ENCODE results near the gene CCP110.

The CCP110 gene

GRCh38 chr16:19582050-19582831, 58.5 kb downstream of the CCP110 start:
- H2AK5ac ChIP-seq (ENCODE audit: low read length) = no peak overlapping the region
- H3K9ac ChIP-seq (ENCODE audit: low read length) = no peak overlapping the region
- H3K79me2 ChIP-seq (ENCODE audit: control insufficient read depth, insufficient read depth, low read length, poor library complexity) = no peaks in the 10 kb centered on the region
- H4K91ac ChIP-seq (ENCODE audit: low read depth, low read length) = no peak overlapping the region
- H3K79me1 ChIP-seq (ENCODE audit: low read length) = no peaks in the 10 kb centered on the region
- no peak overlapping the region for H3K4me3 ChIP-seq (ENCODE audit: low read depth, low read length)
- no peak overlapping the region for H3K4ac ChIP-seq (ENCODE audit: low read depth, low read length)
- no peak overlapping the region for H3K14ac ChIP-seq (ENCODE audit: low read length)
- H3K27me3 ChIP-seq (ENCODE audit: insufficient read depth, low read length) = no peaks in the 10 kb centered on the region
- DNase-seq = no peak
- H2BK120ac ChIP-seq (ENCODE audit: insufficient read depth, low read length, poor library complexity) = no peak overlapping the region
- H3K4me1 ChIP-seq (ENCODE audit: control insufficient read depth in 1 of 2, insufficient read depth in 2 of 2, low read length in 2 of 2) = no peaks in the 10 kb centered on the region
- no peak overlapping the region for H3K23ac ChIP-seq (ENCODE audit: low read length)
- no peak overlapping the region for H3K27ac ChIP-seq (ENCODE audit: low read depth, low read length)
- no peak overlapping the region for H3K18ac ChIP-seq (ENCODE audit: low read length)
- H2BK12ac ChIP-seq (ENCODE audit: low read length) = no peak overlapping the region
- H3K36me3 ChIP-seq (ENCODE audit: control insufficient read depth in 1 of 2, insufficient read depth in 2 of 2, low read length in 2 of 2) = peaks cover 23 to 29% of the 10 kb centered on the region in 2 experiments
- H3K9me3 ChIP-seq (ENCODE audit: insufficient read depth, low read depth, low read length) = peaks cover 2% of the 10 kb centered on the region
- no peak overlapping the region for H4K8ac ChIP-seq (ENCODE audit: low read depth, low read length)
- no peak overlapping the region for H2AFZ ChIP-seq (ENCODE audit: insufficient read depth, low read length, poor library complexity)
- H4K12ac ChIP-seq (ENCODE audit: low read depth, low read length) = no peak overlapping the region
- no CpG with 5 or more reads among the region's 10 CpGs for WGBS (ENCODE audit: extremely low coverage, insufficient coverage, insufficient read length)
- H2BK5ac ChIP-seq (ENCODE audit: low read depth, low read length, poor library complexity) = no peak overlapping the region
- no peak overlapping the region for H3K4me2 ChIP-seq (ENCODE audit: low read length)

- peaks cover 2% of the 10 kb centered on the region for H3K9me3 ChIP-seq (ENCODE audit: insufficient read depth, low read depth, low read length)
These were observed 60.0 kb downstream of the CCP110 start for GRCh38 chr16:19583665-19584300.

GRCh38 chr16:19588661-19589060, 64.9 kb downstream of the CCP110 start:
- H3K79me1 ChIP-seq (ENCODE audit: low read length) = no peaks in the 10 kb centered on the region
- no peak overlapping the region for H2AFZ ChIP-seq (ENCODE audit: insufficient read depth, low read length, poor library complexity)
- no peak overlapping the region for H3K18ac ChIP-seq (ENCODE audit: low read length)
- H2BK5ac ChIP-seq (ENCODE audit: low read depth, low read length, poor library complexity) = no peak overlapping the region
- no CpG with 5 or more reads among the region's 5 CpGs for WGBS (ENCODE audit: extremely low coverage, insufficient coverage, insufficient read length)
- H3K4me3 ChIP-seq (ENCODE audit: low read depth, low read length) = no peak overlapping the region
- H2AK5ac ChIP-seq (ENCODE audit: low read length) = no peak overlapping the region
- H3K4me2 ChIP-seq (ENCODE audit: low read length) = no peak overlapping the region
- no peak overlapping the region for H3K4ac ChIP-seq (ENCODE audit: low read depth, low read length)
- no peak overlapping the region for H3K14ac ChIP-seq (ENCODE audit: low read length)
- no peaks in the 10 kb centered on the region for H3K27me3 ChIP-seq (ENCODE audit: insufficient read depth, low read length)
- no peak overlapping the region for H4K12ac ChIP-seq (ENCODE audit: low read depth, low read length)
- H2BK12ac ChIP-seq (ENCODE audit: low read length) = no peak overlapping the region
- H3K36me3 ChIP-seq (ENCODE audit: control insufficient read depth in 1 of 2, insufficient read depth in 2 of 2, low read length in 2 of 2) = peaks cover 8 to 9% of the 10 kb centered on the region in 2 experiments
- peak; percentile 24 to 68 for DNase-seq
- no peak overlapping the region for H3K9ac ChIP-seq (ENCODE audit: low read length)
- no peaks in the 10 kb centered on the region for H3K9me3 ChIP-seq (ENCODE audit: insufficient read depth, low read depth, low read length)
- H3K79me2 ChIP-seq (ENCODE audit: control insufficient read depth, insufficient read depth, low read length, poor library complexity) = no peaks in the 10 kb centered on the region
- no peaks in the 10 kb centered on the region for H3K4me1 ChIP-seq (ENCODE audit: control insufficient read depth in 1 of 2, insufficient read depth in 2 of 2, low read length in 2 of 2)
- no peak overlapping the region for H4K8ac ChIP-seq (ENCODE audit: low read depth, low read length)
- no peak overlapping the region for H3K23ac ChIP-seq (ENCODE audit: low read length)
- H3K27ac ChIP-seq (ENCODE audit: low read depth, low read length) = no peak overlapping the region
- no peak overlapping the region for H2BK120ac ChIP-seq (ENCODE audit: insufficient read depth, low read length, poor library complexity)
- no peak overlapping the region for H4K91ac ChIP-seq (ENCODE audit: low read depth, low read length)

More at GRCh38 chr16:19583665-19584300, 60.0 kb downstream of the CCP110 start:
- Histone ChIP-seq H2BK12ac (ENCODE audit: low read length) (no peak overlapping the region), H3K18ac (ENCODE audit: low read length) (no peak overlapping the region), H3K4me2 (ENCODE audit: low read length) (no peak overlapping the region), H4K12ac (ENCODE audit: low read depth, low read length) (no peak overlapping the region), H3K4me1 (ENCODE audit: control insufficient read depth in 1 of 2, insufficient read depth in 2 of 2, low read length in 2 of 2) (no peaks in the 10 kb centered on the region), H3K14ac (ENCODE audit: low read length) (no peak overlapping the region), H3K79me1 (ENCODE audit: low read length) (no peaks in the 10 kb centered on the region), H2BK120ac (ENCODE audit: insufficient read depth, low read length, poor library complexity) (no peak overlapping the region), H3K4ac (ENCODE audit: low read depth, low read length) (no peak overlapping the region), H3K27ac (ENCODE audit: low read depth, low read length) (no peak overlapping the region), H3K4me3 (ENCODE audit: low read depth, low read length) (no peak overlapping the region), H3K79me2 (ENCODE audit: control insufficient read depth, insufficient read depth, low read length, poor library complexity) (no peaks in the 10 kb centered on the region), H3K23ac (ENCODE audit: low read length) (no peak overlapping the region), H2BK5ac (ENCODE audit: low read depth, low read length, poor library complexity) (no peak overlapping the region), H4K8ac (ENCODE audit: low read depth, low read length) (no peak overlapping the region), H3K36me3 (ENCODE audit: control insufficient read depth in 1 of 2, insufficient read depth in 2 of 2, low read length in 2 of 2) (peaks cover 16 to 24% of the 10 kb centered on the region in 2 experiments), H3K27me3 (ENCODE audit: insufficient read depth, low read length) (no peaks in the 10 kb centered on the region), H4K91ac (ENCODE audit: low read depth, low read length) (no peak overlapping the region), H2AFZ (ENCODE audit: insufficient read depth, low read length, poor library complexity) (no peak overlapping the region), H3K9ac (ENCODE audit: low read length) (no peak overlapping the region), H2AK5ac (ENCODE audit: low read length) (no peak overlapping the region)
- peak in 1 of 2 donors; percentile 81 for DNase-seq
- WGBS (ENCODE audit: extremely low coverage, insufficient coverage, insufficient read length) = no CpG with 5 or more reads among the region's 5 CpGs

DNA sequence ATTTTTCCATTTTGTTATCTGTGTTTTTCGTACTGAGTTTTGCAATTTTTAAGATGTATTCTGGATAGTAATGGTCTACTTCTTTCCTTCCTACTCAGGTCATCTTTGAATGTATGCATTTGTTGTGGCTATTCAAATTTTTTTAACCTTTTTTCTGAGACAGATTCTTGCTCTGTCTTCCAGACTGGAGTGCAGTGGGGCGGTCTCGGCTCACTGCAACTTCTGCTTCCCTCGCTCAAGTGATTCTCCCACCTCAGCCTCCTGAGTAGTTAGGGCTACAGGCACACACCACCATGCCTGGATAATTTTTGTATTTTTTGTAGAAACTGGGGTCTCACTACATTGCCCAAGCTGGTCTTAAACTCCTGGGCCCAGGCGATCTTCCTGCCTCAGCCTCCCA, 65.4 kb downstream of the CCP110 start:
- H3K4me3 ChIP-seq (ENCODE audit: low read depth, low read length) = no peak overlapping the region

More for the DNA sequence above, 65.4 kb downstream of the CCP110 start:
- no peak overlapping the region for H3K4me2 ChIP-seq (ENCODE audit: low read length)
- H2AFZ ChIP-seq (ENCODE audit: insufficient read depth, low read length, poor library complexity) = no peak overlapping the region
- no peak overlapping the region for H4K12ac ChIP-seq (ENCODE audit: low read depth, low read length)
- no peak overlapping the region for H4K8ac ChIP-seq (ENCODE audit: low read depth, low read length)
- no peaks in the 10 kb centered on the region for H3K4me1 ChIP-seq (ENCODE audit: control insufficient read depth in 1 of 2, insufficient read depth in 2 of 2, low read length in 2 of 2)
- H4K91ac ChIP-seq (ENCODE audit: low read depth, low read length) = no peak overlapping the region
- no peak overlapping the region for H3K14ac ChIP-seq (ENCODE audit: low read length)
- no CpG with 5 or more reads among the region's 5 CpGs for WGBS (ENCODE audit: extremely low coverage, insufficient coverage, insufficient read length)
- H2AK5ac ChIP-seq (ENCODE audit: low read length) = no peak overlapping the region
- peaks cover 8 to 12% of the 10 kb centered on the region in 2 experiments for H3K36me3 ChIP-seq (ENCODE audit: control insufficient read depth in 1 of 2, insufficient read depth in 2 of 2, low read length in 2 of 2)
- no peaks in the 10 kb centered on the region for H3K9me3 ChIP-seq (ENCODE audit: insufficient read depth, low read depth, low read length)
- no peak for DNase-seq
- H3K23ac ChIP-seq (ENCODE audit: low read length) = no peak overlapping the region
- H3K4ac ChIP-seq (ENCODE audit: low read depth, low read length) = peak overlapping the region; percentile 11
- no peak overlapping the region for H3K18ac ChIP-seq (ENCODE audit: low read length)
- H3K27me3 ChIP-seq (ENCODE audit: insufficient read depth, low read length) = no peaks in the 10 kb centered on the region
- H3K9ac ChIP-seq (ENCODE audit: low read length) = no peak overlapping the region
- no peak overlapping the region for H2BK120ac ChIP-seq (ENCODE audit: insufficient read depth, low read length, poor library complexity)
- H2BK5ac ChIP-seq (ENCODE audit: low read depth, low read length, poor library complexity) = no peak overlapping the region
- no peak overlapping the region for H2BK12ac ChIP-seq (ENCODE audit: low read length)
- no peaks in the 10 kb centered on the region for H3K79me2 ChIP-seq (ENCODE audit: control insufficient read depth, insufficient read depth, low read length, poor library complexity)
- H3K79me1 ChIP-seq (ENCODE audit: low read length) = no peaks in the 10 kb centered on the region
- no peak overlapping the region for H3K27ac ChIP-seq (ENCODE audit: low read depth, low read length)
